ENCODE data around the gene COL7A1. TPM values are rescaled to one million over a fixed set of nuclear protein-coding genes. Genes with fewer than 3 reads are reported as not detected.
A peak's percentile ranks its signal among the peaks of the same experiment; 100 is the strongest.

COL7A1 gene
- total RNA-seq, 4 donors from 2014 or later, result 0.66 to 1.7 (median 1.1) TPM

GRCh38 chr3:48548729-48549705, 46.1 kb downstream of the COL7A1 start:
- intact Hi-C loops (cut with DNase I; ENCODE audit: low total_unique reads), result loop anchor here (1.0 to 5.0 kb wide), 2 partner anchors 84 to 147 kb away; no protein-coding TSS in a partner anchor
- Histone ChIP-seq H3K36me3 (no peaks in the 10 kb centered on the region), H3K9me3 (no peaks in the 10 kb centered on the region), H3K4me3 (no peak overlapping the region), H3K27ac (no peak overlapping the region), H3K27me3 (no peaks in the 10 kb centered on the region), H3K4me1 (peaks cover 0 to under 1% of the 10 kb centered on the region in 2 donors)
- in situ Hi-C loops (cut with MboI; ENCODE audit: low sequenced_read_pairs in 4 of 4), result loop anchor here in 3 of 4 donors (5.0 to 10.0 kb wide), 3 partner anchors 84 to 92 kb away; a partner anchor contains a TSS
- TF ChIP-seq CTCF (IDR thresholded peaks at IDR 0.05 in 4 of 5, conservative IDR thresholded peaks at IDR 0.05 in 1 of 5), result peak; percentile 85 to 96 (median 96)
- no peak for TF ChIP-seq POLR2A (IDR thresholded peaks at IDR 0.05)
- peak; percentile 93 to 96 for ATAC-seq
- DNase-seq, result peak; percentile 71 to 82

DNA sequence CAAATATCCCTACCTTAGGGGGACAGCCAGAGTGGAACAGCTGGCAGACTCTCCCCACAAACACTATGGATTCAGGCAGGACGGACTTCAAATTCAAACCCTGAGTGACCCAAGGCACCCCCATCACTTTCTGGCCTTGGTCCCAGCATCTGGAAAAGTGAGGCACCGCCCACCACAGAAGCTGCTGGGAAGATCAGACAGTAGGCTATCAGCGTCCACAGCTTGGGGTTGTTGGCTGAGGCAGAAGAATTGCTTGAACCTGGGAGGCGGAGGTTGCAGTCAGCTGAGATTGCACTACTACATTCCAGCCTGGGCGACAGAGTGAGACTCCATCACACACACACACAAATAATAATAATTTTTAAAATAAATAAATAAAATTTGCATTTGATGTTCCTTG, 47.0 kb downstream of the COL7A1 start:
- intact Hi-C loops (cut with DNase I; ENCODE audit: low total_unique reads), result loop anchor here (1.0 to 5.0 kb wide), 2 partner anchors 83 to 146 kb away; no protein-coding TSS in a partner anchor
- no peak for DNase-seq
- H3K36me3 ChIP-seq, result no peaks in the 10 kb centered on the region
- ATAC-seq, result no peak
- no peaks in the 10 kb centered on the region for H3K27me3 ChIP-seq
- peaks cover 9% of the 10 kb centered on the region in 2 donors for H3K4me1 ChIP-seq
- no peak overlapping the region for H3K4me3 ChIP-seq
- TF ChIP-seq CTCF (IDR thresholded peaks at IDR 0.05 in 4 of 5, conservative IDR thresholded peaks at IDR 0.05 in 1 of 5), result no peak
- TF ChIP-seq POLR2A (IDR thresholded peaks at IDR 0.05), result no peak
- H3K27ac ChIP-seq, result no peak overlapping the region
- in situ Hi-C loops (cut with MboI; ENCODE audit: low sequenced_read_pairs in 4 of 4), result loop anchor here in 3 of 4 donors (5.0 to 10.0 kb wide), 3 partner anchors 83 to 91 kb away; a partner anchor contains a TSS
- H3K9me3 ChIP-seq, result no peaks in the 10 kb centered on the region

GRCh38 chr3:48546203-48546829, 48.8 kb downstream of the COL7A1 start:
- DNase-seq (no peak), ATAC-seq (no peak)
- intact Hi-C loops (cut with DNase I; ENCODE audit: low total_unique reads) (loop anchor here (5.0 kb wide), 1 partner anchor 144 kb away; no protein-coding TSS in a partner anchor), in situ Hi-C loops (cut with MboI; ENCODE audit: low sequenced_read_pairs in 4 of 4) (loop anchor here in 3 of 4 donors (5.0 to 10.0 kb wide), 3 partner anchors 82 to 89 kb away; a partner anchor contains a TSS)
- Histone ChIP-seq H3K4me3 (no peak overlapping the region), H3K27me3 (no peaks in the 10 kb centered on the region), H3K4me1 (peaks cover 15% of the 10 kb centered on the region in 2 donors), H3K36me3 (no peaks in the 10 kb centered on the region), H3K9me3 (no peaks in the 10 kb centered on the region), H3K27ac (no peak overlapping the region)
- TF ChIP-seq CTCF (IDR thresholded peaks at IDR 0.05 in 4 of 5, conservative IDR thresholded peaks at IDR 0.05 in 1 of 5), result no peak
- TF ChIP-seq POLR2A (IDR thresholded peaks at IDR 0.05), result no peak

- peaks cover 15% of the 10 kb centered on the region in 2 donors for H3K4me1 ChIP-seq
- no peaks in the 10 kb centered on the region for H3K36me3 ChIP-seq
- H3K27ac ChIP-seq, result no peak overlapping the region
- in situ Hi-C loops (cut with MboI; ENCODE audit: low sequenced_read_pairs in 4 of 4), result loop anchor here in 1 of 4 donors (10.0 kb wide), 1 partner anchor 79 kb away; a partner anchor contains a TSS
- ATAC-seq, result no peak
- no peak for DNase-seq
- H3K4me3 ChIP-seq, result no peak overlapping the region
- TF ChIP-seq POLR2A (IDR thresholded peaks at IDR 0.05) (no peak), CTCF (IDR thresholded peaks at IDR 0.05 in 4 of 5, conservative IDR thresholded peaks at IDR 0.05 in 1 of 5) (no peak)
- no peaks in the 10 kb centered on the region for H3K9me3 ChIP-seq
- no peaks in the 10 kb centered on the region for H3K27me3 ChIP-seq
- intact Hi-C loops (cut with DNase I; ENCODE audit: low total_unique reads), result no loop called here
Observed at GRCh38 chr3:48544141-48544540, 51.0 kb downstream of the COL7A1 start.

Measured in gastrocnemius medialis (tissue), 4 donors.